Measurements from ENCODE around the gene UBR1. TPM values are rescaled to one million over a fixed set of nuclear protein-coding genes. Genes with fewer than 3 reads are reported as not detected.
"Not testable (repeated sequence)": the region's sequence is repeated elsewhere in the genome, so short reads cannot be mapped to it uniquely, and the experiment has no call there.

The UBR1 gene
- total and polyA plus RNA-seq, 4 donors: 22.2 to 62.4 (median 29.4) TPM

DNA sequence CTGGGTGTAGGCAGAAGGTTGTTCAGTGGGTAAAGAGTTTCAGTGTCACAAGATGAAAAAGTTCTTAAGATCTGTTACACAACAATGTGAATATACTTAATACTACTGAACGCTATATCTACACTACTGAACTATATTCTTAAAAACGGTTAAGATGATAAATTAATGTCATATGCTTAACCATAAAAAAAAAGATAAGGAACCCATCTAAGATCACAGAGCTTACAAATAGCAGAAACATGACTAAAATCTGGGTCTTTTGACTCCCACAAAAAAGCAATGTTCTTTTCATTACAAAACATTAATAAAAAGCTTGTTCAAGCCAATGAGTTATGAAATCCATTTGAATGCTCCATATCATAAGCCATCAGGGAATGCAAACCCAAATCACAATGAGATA is 34.4 kb downstream of the UBR1 start:
- no peak overlapping the region for H3K4me3 ChIP-seq (ENCODE audit: low read depth, low read length)
- no CpG with 5 or more reads among the region's 2 CpGs for WGBS (ENCODE audit: insufficient coverage)
- H3K27me3 ChIP-seq (ENCODE audit: control insufficient read depth, insufficient read depth, low read length): no peaks in the 10 kb centered on the region
- no peak for DNase-seq (ENCODE audit: low read depth in 4 of 6, low spot score in 6 of 6)
- peaks cover 4% of the 10 kb centered on the region for H3K4me1 ChIP-seq (ENCODE audit: control insufficient read depth, insufficient read depth, low read length)
- H3K36me3 ChIP-seq (ENCODE audit: control insufficient read depth, insufficient read depth, low read length): peaks cover 31% of the 10 kb centered on the region
- H3K27ac ChIP-seq (ENCODE audit: low read depth, low read length): no peak overlapping the region
- H3K9me3 ChIP-seq (ENCODE audit: control insufficient read depth, insufficient read depth, low read length): no peaks in the 10 kb centered on the region

DNA sequence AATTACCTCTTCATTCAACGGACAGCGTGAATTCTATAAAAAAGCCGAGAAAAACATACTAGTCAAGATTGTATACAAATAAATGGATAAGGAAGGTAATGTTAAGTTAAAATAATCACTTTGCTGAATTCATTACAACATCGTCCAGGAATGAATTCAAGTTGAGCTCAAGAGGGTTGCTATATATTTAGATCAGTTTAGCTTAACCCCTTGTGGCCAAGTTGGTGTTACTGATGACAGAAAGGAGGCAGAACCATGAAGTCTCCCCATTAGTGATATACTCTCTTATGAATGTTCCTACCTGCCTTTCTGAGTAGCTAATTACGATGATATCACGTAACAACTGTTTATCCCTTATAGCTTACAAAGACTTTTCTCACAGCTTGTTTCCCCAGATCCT is 34.9 kb downstream of the UBR1 start:
- no peaks in the 10 kb centered on the region for H3K27me3 ChIP-seq (ENCODE audit: control insufficient read depth, insufficient read depth, low read length)
- H3K4me3 ChIP-seq (ENCODE audit: low read depth, low read length): no peak overlapping the region
- H3K4me1 ChIP-seq (ENCODE audit: control insufficient read depth, insufficient read depth, low read length): peaks cover 4% of the 10 kb centered on the region
- no peak for DNase-seq (ENCODE audit: low read depth in 4 of 6, low spot score in 6 of 6)
- H3K27ac ChIP-seq (ENCODE audit: low read depth, low read length): no peak overlapping the region
- no peaks in the 10 kb centered on the region for H3K9me3 ChIP-seq (ENCODE audit: control insufficient read depth, insufficient read depth, low read length)
- peaks cover 31% of the 10 kb centered on the region for H3K36me3 ChIP-seq (ENCODE audit: control insufficient read depth, insufficient read depth, low read length)
- no CpG with 5 or more reads among the region's 6 CpGs for WGBS (ENCODE audit: insufficient coverage)

DNA sequence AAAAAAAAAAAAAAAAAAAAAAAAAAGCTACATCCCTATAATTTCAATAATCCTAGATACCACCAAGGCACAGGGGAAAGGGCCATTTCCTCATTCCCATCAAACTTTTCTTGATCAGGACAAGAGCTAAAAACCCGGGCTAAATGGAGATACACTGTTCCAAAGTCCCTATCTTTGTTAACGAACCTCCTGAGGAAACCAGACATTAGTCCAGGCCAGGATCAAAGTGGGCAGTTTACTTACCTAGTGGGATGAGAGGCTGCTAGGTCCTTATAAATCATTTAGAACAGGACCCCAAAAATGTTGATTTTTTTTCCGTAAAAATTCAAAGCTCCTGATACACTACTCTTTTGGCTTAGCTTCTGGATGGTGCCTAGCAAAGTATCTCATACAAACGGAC is 35.6 kb downstream of the UBR1 start:
- Histone ChIP-seq H3K4me1 (ENCODE audit: control insufficient read depth, insufficient read depth, low read length) (peaks cover 4% of the 10 kb centered on the region), H3K36me3 (ENCODE audit: control insufficient read depth, insufficient read depth, low read length) (peaks cover 28% of the 10 kb centered on the region), H3K4me3 (ENCODE audit: low read depth, low read length) (no peak overlapping the region), H3K27me3 (ENCODE audit: control insufficient read depth, insufficient read depth, low read length) (no peaks in the 10 kb centered on the region), H3K9me3 (ENCODE audit: control insufficient read depth, insufficient read depth, low read length) (no peaks in the 10 kb centered on the region), H3K27ac (ENCODE audit: low read depth, low read length) (no peak overlapping the region)
- WGBS (ENCODE audit: insufficient coverage): 100% methylated on average over 2 of the region's 4 CpGs
- DNase-seq (ENCODE audit: low read depth in 4 of 6, low spot score in 6 of 6): no peak

DNA sequence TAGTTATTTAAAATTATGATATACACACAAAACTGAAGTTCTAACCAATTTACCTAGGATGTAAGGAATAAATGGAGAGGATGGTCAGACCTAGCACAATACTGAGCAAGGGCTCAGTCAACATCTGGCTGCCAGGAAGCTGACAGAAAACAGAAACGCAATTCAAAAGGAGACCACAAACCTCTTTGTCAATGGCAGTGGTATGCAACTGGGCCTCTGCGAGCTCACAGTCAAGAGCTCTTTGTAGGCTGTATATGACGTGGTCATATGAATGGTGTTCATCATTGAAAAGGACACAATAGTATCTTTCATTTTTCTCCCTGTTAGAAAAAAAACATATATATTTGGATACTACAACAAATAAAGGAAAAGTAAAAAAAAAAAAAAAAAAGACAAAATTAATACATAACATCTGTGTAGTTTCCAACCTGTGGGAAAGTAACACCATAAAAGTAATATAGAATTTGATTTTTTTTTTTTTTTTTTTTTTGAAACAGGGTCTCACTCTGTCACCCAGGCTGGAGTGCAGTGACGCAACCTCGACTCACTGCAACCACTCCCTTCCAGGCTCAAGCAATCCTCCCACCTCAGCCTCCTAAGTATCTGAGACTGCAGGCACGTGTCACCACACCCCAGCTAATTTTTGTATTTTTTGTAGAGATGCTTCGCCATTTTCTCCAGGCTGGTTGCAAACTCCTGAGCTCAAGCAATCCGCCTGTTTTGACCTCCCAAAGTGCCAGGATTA is 37.9 kb downstream of the UBR1 start:
- Histone ChIP-seq H3K27me3 (ENCODE audit: control insufficient read depth, insufficient read depth, low read length) (no peaks in the 10 kb centered on the region), H3K4me3 (ENCODE audit: low read depth, low read length) (no peak overlapping the region), H3K27ac (ENCODE audit: low read depth, low read length) (peak overlapping the region; percentile 67), H3K4me1 (ENCODE audit: control insufficient read depth, insufficient read depth, low read length) (peaks cover 4% of the 10 kb centered on the region), H3K9me3 (ENCODE audit: control insufficient read depth, insufficient read depth, low read length) (no peaks in the 10 kb centered on the region), H3K36me3 (ENCODE audit: control insufficient read depth, insufficient read depth, low read length) (peaks cover 24% of the 10 kb centered on the region)
- peak in 2 of 6 donors; percentile 1 to 51 for DNase-seq (ENCODE audit: low read depth in 4 of 6, low spot score in 6 of 6)
- WGBS (ENCODE audit: insufficient coverage): 86% methylated on average over 4 of the region's 8 CpGs

DNA sequence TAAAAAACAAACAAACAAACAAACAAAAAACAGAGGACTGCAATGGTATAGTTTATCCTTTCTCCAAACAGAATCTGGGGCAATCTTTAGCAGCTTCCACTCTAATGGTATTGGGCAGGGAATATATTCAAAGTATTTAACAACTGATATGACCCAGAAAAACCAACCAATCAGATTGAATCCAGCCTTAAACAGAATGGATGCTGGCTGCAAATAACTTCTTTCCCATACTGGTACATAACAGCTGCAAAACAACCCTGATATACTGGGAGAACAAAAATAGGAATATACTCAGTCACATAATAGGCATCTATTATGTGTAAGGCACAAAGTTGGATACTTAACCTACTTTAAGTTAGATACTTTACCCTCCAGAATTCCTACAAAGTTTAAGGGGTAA is 49.1 kb downstream of the UBR1 start:
- Histone ChIP-seq H3K27me3 (ENCODE audit: control insufficient read depth, insufficient read depth, low read length) (no peaks in the 10 kb centered on the region), H3K27ac (ENCODE audit: low read depth, low read length) (no peak overlapping the region), H3K4me1 (ENCODE audit: control insufficient read depth, insufficient read depth, low read length) (no peaks in the 10 kb centered on the region), H3K4me3 (ENCODE audit: low read depth, low read length) (no peak overlapping the region), H3K36me3 (ENCODE audit: control insufficient read depth, insufficient read depth, low read length) (peaks cover 27% of the 10 kb centered on the region), H3K9me3 (ENCODE audit: control insufficient read depth, insufficient read depth, low read length) (no peaks in the 10 kb centered on the region)
- no peak for DNase-seq (ENCODE audit: low read depth in 4 of 6, low spot score in 6 of 6)

DNA sequence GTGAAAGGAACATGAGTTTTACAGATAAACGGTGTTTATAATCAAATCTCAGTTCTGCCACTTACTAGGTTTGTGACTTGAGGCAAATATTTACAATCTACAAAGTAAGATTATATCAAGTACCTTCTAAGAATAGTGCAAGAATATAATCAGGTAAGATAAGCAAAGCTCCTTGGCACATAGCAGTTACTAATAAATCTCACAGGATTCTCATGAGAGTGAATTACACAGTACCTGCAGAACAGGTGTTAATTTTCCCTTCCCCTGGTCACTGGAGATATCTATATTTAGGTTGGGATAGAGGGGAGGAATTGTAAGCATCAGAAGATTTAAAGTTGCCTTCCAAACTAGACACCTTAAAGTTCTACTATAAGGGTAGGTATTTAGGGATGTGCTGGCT is 53.0 kb downstream of the UBR1 start:
- no CpG with 5 or more reads among the region's 1 CpG for WGBS (ENCODE audit: insufficient coverage)

DNA sequence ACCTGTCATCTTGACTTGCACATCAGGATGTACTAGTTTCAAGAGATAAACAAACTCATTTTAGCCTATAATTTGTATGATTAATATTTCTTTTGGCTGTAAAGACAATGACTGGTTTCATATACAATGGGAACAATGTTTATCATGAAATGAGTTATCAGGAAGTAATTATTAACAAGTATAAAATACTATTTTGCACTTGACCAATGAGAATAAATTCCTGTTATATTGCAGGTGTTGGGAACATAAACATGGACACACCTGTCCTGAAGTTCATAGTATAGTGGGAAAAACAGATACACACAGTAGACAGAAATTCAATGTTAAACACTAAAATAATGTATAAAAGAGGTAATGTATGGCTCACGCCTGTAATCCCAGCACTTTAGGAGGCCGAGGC is 56.9 kb downstream of the UBR1 start:
- no peak overlapping the region for H3K27ac ChIP-seq (ENCODE audit: low read depth, low read length)
- peaks cover 30% of the 10 kb centered on the region for H3K36me3 ChIP-seq (ENCODE audit: control insufficient read depth, insufficient read depth, low read length)
- no peaks in the 10 kb centered on the region for H3K9me3 ChIP-seq (ENCODE audit: control insufficient read depth, insufficient read depth, low read length)
- no peaks in the 10 kb centered on the region for H3K27me3 ChIP-seq (ENCODE audit: control insufficient read depth, insufficient read depth, low read length)
- WGBS (ENCODE audit: insufficient coverage): no CpG with 5 or more reads among the region's 2 CpGs
- no peaks in the 10 kb centered on the region for H3K4me1 ChIP-seq (ENCODE audit: control insufficient read depth, insufficient read depth, low read length)
- no peak overlapping the region for H3K4me3 ChIP-seq (ENCODE audit: low read depth, low read length)
- no peak for DNase-seq (ENCODE audit: low read depth in 4 of 6, low spot score in 6 of 6)

More for the DNA sequence above, 53.0 kb downstream of the UBR1 start:
- no peaks in the 10 kb centered on the region for H3K9me3 ChIP-seq (ENCODE audit: control insufficient read depth, insufficient read depth, low read length)
- peaks cover 30% of the 10 kb centered on the region for H3K36me3 ChIP-seq (ENCODE audit: control insufficient read depth, insufficient read depth, low read length)
- H3K27me3 ChIP-seq (ENCODE audit: control insufficient read depth, insufficient read depth, low read length): no peaks in the 10 kb centered on the region
- no peak overlapping the region for H3K4me3 ChIP-seq (ENCODE audit: low read depth, low read length)
- no peak for DNase-seq (ENCODE audit: low read depth in 4 of 6, low spot score in 6 of 6)
- no peaks in the 10 kb centered on the region for H3K4me1 ChIP-seq (ENCODE audit: control insufficient read depth, insufficient read depth, low read length)
- no peak overlapping the region for H3K27ac ChIP-seq (ENCODE audit: low read depth, low read length)

DNA sequence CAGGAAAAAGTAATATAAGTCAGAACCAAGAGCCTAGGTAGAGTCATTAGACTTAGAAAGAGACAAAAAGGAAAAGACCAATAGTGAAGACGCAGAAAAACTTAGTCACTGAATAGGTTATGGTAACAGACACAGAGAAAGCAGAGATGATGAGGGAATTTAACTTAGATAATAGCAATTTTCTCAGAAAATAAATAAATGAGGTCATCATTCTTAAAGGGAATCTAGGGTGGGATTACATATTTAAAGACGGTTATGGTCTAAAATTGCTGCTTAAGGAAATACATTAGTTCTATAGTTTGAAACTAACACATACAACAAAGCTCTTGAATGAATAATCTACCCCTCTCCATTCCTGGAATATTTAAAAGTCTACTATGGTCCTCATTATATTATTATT is 59.4 kb downstream of the UBR1 start:
- Histone ChIP-seq H3K36me3 (ENCODE audit: control insufficient read depth, insufficient read depth, low read length) (peaks cover 26% of the 10 kb centered on the region), H3K4me1 (ENCODE audit: control insufficient read depth, insufficient read depth, low read length) (no peaks in the 10 kb centered on the region), H3K27me3 (ENCODE audit: control insufficient read depth, insufficient read depth, low read length) (no peaks in the 10 kb centered on the region), H3K9me3 (ENCODE audit: control insufficient read depth, insufficient read depth, low read length) (no peaks in the 10 kb centered on the region), H3K4me3 (ENCODE audit: low read depth, low read length) (no peak overlapping the region), H3K27ac (ENCODE audit: low read depth, low read length) (no peak overlapping the region)
- DNase-seq (ENCODE audit: low read depth in 4 of 6, low spot score in 6 of 6): no peak
- no CpG with 5 or more reads among the region's 2 CpGs for WGBS (ENCODE audit: insufficient coverage)

DNA sequence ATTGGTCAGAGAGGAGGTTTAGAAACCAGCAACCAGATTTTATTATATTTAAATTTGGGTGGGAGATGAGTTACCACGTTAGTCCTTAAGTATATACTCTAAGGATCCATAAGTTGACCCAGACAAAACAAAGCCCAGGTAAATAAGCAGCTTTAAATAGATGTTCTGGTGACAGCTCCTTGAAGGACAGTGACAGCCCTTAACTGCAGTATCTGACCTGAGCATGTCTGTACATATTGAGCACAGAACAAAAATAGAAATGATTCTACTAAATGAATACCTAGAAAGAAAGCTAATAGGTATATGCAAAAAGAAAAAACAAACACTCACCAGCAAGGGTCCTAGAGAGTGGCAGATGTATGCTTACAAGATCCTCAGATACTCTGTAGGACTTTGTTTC is 63.0 kb downstream of the UBR1 start:
- H3K27me3 ChIP-seq (ENCODE audit: control insufficient read depth, insufficient read depth, low read length): no peaks in the 10 kb centered on the region
- no peak overlapping the region for H3K27ac ChIP-seq (ENCODE audit: low read depth, low read length)
- H3K4me1 ChIP-seq (ENCODE audit: control insufficient read depth, insufficient read depth, low read length): no peaks in the 10 kb centered on the region
- WGBS (ENCODE audit: insufficient coverage): no CpG with 5 or more reads among the region's 1 CpG
- DNase-seq (ENCODE audit: low read depth in 4 of 6, low spot score in 6 of 6): no peak
- H3K36me3 ChIP-seq (ENCODE audit: control insufficient read depth, insufficient read depth, low read length): peaks cover 22% of the 10 kb centered on the region
- no peaks in the 10 kb centered on the region for H3K9me3 ChIP-seq (ENCODE audit: control insufficient read depth, insufficient read depth, low read length)
- no peak overlapping the region for H3K4me3 ChIP-seq (ENCODE audit: low read depth, low read length)

DNA sequence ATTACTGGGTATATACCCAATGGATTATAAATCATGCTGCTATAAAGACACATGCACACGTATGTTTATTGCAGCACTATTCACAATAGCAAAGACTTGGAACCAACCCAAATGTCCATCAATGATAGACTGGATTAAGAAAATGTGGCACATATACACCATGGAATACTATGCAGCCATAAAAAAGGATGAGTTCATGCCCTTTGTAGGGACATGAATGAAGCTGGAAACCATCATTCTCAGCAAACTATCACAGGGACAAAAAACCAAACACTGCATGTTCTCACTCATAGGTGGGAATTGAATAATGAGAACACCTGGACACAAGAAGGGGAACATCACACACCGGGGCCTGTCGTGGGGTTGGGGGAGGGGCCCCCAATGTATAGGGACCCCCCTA is 64.8 kb downstream of the UBR1 start:
- H3K9me3 ChIP-seq (ENCODE audit: control insufficient read depth, insufficient read depth, low read length); H3K4me3 ChIP-seq (ENCODE audit: low read depth, low read length); DNase-seq (ENCODE audit: low read depth in 4 of 6, low spot score in 6 of 6); H3K27me3 ChIP-seq (ENCODE audit: control insufficient read depth, insufficient read depth, low read length); H3K4me1 ChIP-seq (ENCODE audit: control insufficient read depth, insufficient read depth, low read length); H3K27ac ChIP-seq (ENCODE audit: low read depth, low read length): not testable (repeated sequence)
- H3K36me3 ChIP-seq (ENCODE audit: control insufficient read depth, insufficient read depth, low read length): peaks cover 22% of the 10 kb centered on the region
- WGBS (ENCODE audit: insufficient coverage): no CpG with 5 or more reads among the region's 3 CpGs

Data from spinal cord (tissue), 10 donors.